H1 (cell line): Measurements from ENCODE around the gene HOXB6. TPM values are rescaled to one million over a fixed set of nuclear protein-coding genes. Genes with fewer than 3 reads are reported as not detected.

ENCODE experiments used
- CTCF ChIA-PET: fragments of 300-600 bp; sonication (Branson Sonifier 250); formaldehyde crosslinking; loops from one replicate; lab custom pipeline; 2021; ENCODE audit not compliant: partially characterized antibody; lab: Charles Lee
- POLR2A ChIA-PET: fragments of 300-600 bp; sonication (Branson Sonifier 250); formaldehyde crosslinking; loops from one replicate; lab custom pipeline; 2021; ENCODE audit warnings: inconsistent platforms; ENCODE audit not compliant: partially characterized antibody; lab: Charles Lee
- DNase-seq, 2 experiments: peaks; one replicate each; pipeline versions ENCODE4 v3.0.0 to v3.0.0-alpha.2; 2010 to 2022; ENCODE audit warnings: low spot score in 2 of 2, low read depth in 1 of 2, mixed read lengths in 1 of 2
- FAIRE-seq: peaks from 2 replicates; lab custom pipeline; 2011; peaks lifted over from hg19 to GRCh38; lab: Jason Lieb, UNC
- H2AFZ ChIP-seq: 2 replicates; pipeline ENCODE4 v1.8.1; 2012; ENCODE audit warnings: low read length, inconsistent platforms
- H2AK5ac ChIP-seq: 2 replicates; pipeline ENCODE4 v1.6.1; 2013; ENCODE audit warnings: low read depth, low read length
- H2BK120ac ChIP-seq: replicated peaks from 2 replicates; pipeline ENCODE3; 2013; ENCODE audit warnings: low read depth, low read length, inconsistent platforms
- H2BK12ac ChIP-seq: 2 replicates; pipeline ENCODE4 v1.6.1; 2013; ENCODE audit warnings: low read depth, low read length
- H2BK15ac ChIP-seq: 2 replicates; pipeline ENCODE4 v1.6.1; 2013; ENCODE audit warnings: low read length
- H2BK20ac ChIP-seq: 2 replicates; pipeline ENCODE4 v1.6.1; 2013; ENCODE audit warnings: low read length
- H2BK5ac ChIP-seq: 2 replicates; pipeline ENCODE4 v1.6.1; 2013; ENCODE audit warnings: low read depth, low read length
- H3K14ac ChIP-seq: 2 replicates; pipeline ENCODE4 v1.6.1; 2013; ENCODE audit warnings: inconsistent platforms; ENCODE audit not compliant: insufficient read length
- H3K18ac ChIP-seq: 2 replicates; pipeline ENCODE4 v1.6.1; 2013; ENCODE audit warnings: low read length; ENCODE audit errors: extremely low read depth
- H3K23ac ChIP-seq: 2 replicates; pipeline ENCODE4 v1.6.1; 2013; ENCODE audit warnings: inconsistent platforms; ENCODE audit not compliant: insufficient read length
- H3K23me2 ChIP-seq: 2 replicates; pipeline ENCODE4 v1.6.1; 2013; ENCODE audit warnings: low read depth, low read length
- H3K27ac ChIP-seq: 2 replicates; pipeline ENCODE4 v1.6.1; 2011; ENCODE audit warnings: low read depth, low read length, inconsistent platforms
- H3K27me3 ChIP-seq, 4 experiments: replicated peaks in 1 of 4; 1 replicate in 1 of 4; 2 replicates in 3 of 4; pipeline versions ENCODE4 v1.6.1 to v1.8.1; 2011 to 2013; ENCODE audit warnings: low read length in 3 of 4, mild to moderate bottlenecking in 3 of 4, inconsistent platforms in 2 of 4, mixed read lengths in 2 of 4, moderate library complexity in 1 of 4; ENCODE audit not compliant: control insufficient read depth in 3 of 4, insufficient read depth in 3 of 4; ENCODE audit errors: extremely low read depth in 1 of 4
- H3K36me3 ChIP-seq, 4 experiments: 2 replicates each; pipeline versions ENCODE4 v1.6.1 to v1.8.1; 2011 to 2013; ENCODE audit warnings: mild to moderate bottlenecking in 4 of 4, low read length in 3 of 4, moderate library complexity in 2 of 4, control low read depth in 1 of 4, inconsistent platforms in 1 of 4; ENCODE audit not compliant: insufficient read depth in 4 of 4, control insufficient read depth in 2 of 4
- H3K4ac ChIP-seq: replicated peaks from 2 replicates; pipeline ENCODE3; 2013; ENCODE audit warnings: low read length, low read depth, mixed read lengths, inconsistent platforms; ENCODE audit not compliant: insufficient read length
- H3K4me1 ChIP-seq, 4 experiments: replicated peaks in 1 of 4; 1 replicate in 1 of 4; 2 replicates in 3 of 4; pipeline versions ENCODE4 v1.6.1 to v1.8.1; 2011 to 2013; ENCODE audit warnings: low read length in 3 of 4, inconsistent platforms in 2 of 4, mixed read lengths in 1 of 4; ENCODE audit not compliant: insufficient read depth in 4 of 4, control insufficient read depth in 3 of 4
- H3K4me2 ChIP-seq, 2 experiments: 2 replicates each; pipeline versions ENCODE4 v1.6.1 to v1.8.1; 2011 to 2013; ENCODE audit warnings: low read depth in 2 of 2, low read length in 2 of 2, control low read depth in 1 of 2, inconsistent platforms in 1 of 2, mild to moderate bottlenecking in 1 of 2; ENCODE audit not compliant: insufficient read depth in 1 of 2
- H3K4me3 ChIP-seq, 4 experiments: fragments of 200-600, 300-600 bp in 1 of 4; sonication (generic), shearing (Covaris generic), sonication (Bioruptor Twin) in 1 of 4; 2 replicates each; pipeline versions ENCODE4 v1.5.1 to v1.8.1; 2011 to 2016; ENCODE audit warnings: low read length in 4 of 4, low read depth in 3 of 4, control low read depth in 2 of 4, inconsistent platforms in 2 of 4, mild to moderate bottlenecking in 2 of 4, mixed read lengths in 1 of 4, moderate library complexity in 1 of 4; ENCODE audit not compliant: insufficient read depth in 2 of 4; ENCODE audit errors: extremely low read depth in 1 of 4
- H3K56ac ChIP-seq: replicated peaks from 2 replicates; pipeline ENCODE3; 2013; ENCODE audit warnings: low read depth, mild to moderate bottlenecking, mixed read lengths, low read length, inconsistent platforms; ENCODE audit not compliant: insufficient read length
- H3K79me1 ChIP-seq: 2 replicates; pipeline ENCODE4 v1.6.1; 2013; ENCODE audit warnings: low read depth, low read length, control low read depth
- H3K79me2 ChIP-seq, 2 experiments: 2 replicates each; pipeline versions ENCODE4 v1.6.1 to v1.8.1; 2012 to 2013; ENCODE audit warnings: low read length in 2 of 2, mild to moderate bottlenecking in 2 of 2, inconsistent platforms in 1 of 2; ENCODE audit not compliant: insufficient read depth in 2 of 2, control insufficient read depth in 1 of 2
- H3K9ac ChIP-seq, 4 experiments: replicated peaks in 1 of 4; 1 replicate in 1 of 4; 2 replicates in 3 of 4; pipeline versions ENCODE4 v1.6.1 to v1.8.1; 2011 to 2013; ENCODE audit warnings: low read depth in 3 of 4, low read length in 3 of 4, control low read depth in 2 of 4, mild to moderate bottlenecking in 2 of 4, moderate library complexity in 2 of 4, inconsistent platforms in 1 of 4; ENCODE audit errors: extremely low read depth in 1 of 4
- H3K9me3 ChIP-seq, 2 experiments: 2 replicates each; pipeline versions ENCODE4 v1.6.1 to v1.8.1; 2012 to 2013; ENCODE audit warnings: mild to moderate bottlenecking in 2 of 2, moderate library complexity in 2 of 2, control low read depth in 1 of 2, inconsistent platforms in 1 of 2, low read depth in 1 of 2, low read length in 1 of 2, mixed read lengths in 1 of 2; ENCODE audit not compliant: insufficient read depth in 2 of 2
- H4K20me1 ChIP-seq, 2 experiments: replicated peaks in 1 of 2; 2 replicates each; pipeline versions ENCODE3 to v1.8.1; 2011 to 2013; ENCODE audit warnings: inconsistent platforms in 2 of 2, low read length in 2 of 2, mild to moderate bottlenecking in 1 of 2; ENCODE audit not compliant: insufficient read depth in 2 of 2, control insufficient read depth in 1 of 2
- H4K5ac ChIP-seq: 2 replicates; pipeline ENCODE4 v1.6.1; 2013; ENCODE audit warnings: low read length, low read depth, mixed read lengths, inconsistent platforms; ENCODE audit not compliant: insufficient read length
- H4K8ac ChIP-seq: 2 replicates; pipeline ENCODE4 v1.8.0; 2013; ENCODE audit warnings: mild to moderate bottlenecking, moderate library complexity, low read length, inconsistent platforms; ENCODE audit not compliant: insufficient read depth; ENCODE audit errors: extremely low read depth
- H4K91ac ChIP-seq: replicated peaks from 2 replicates; pipeline ENCODE3; 2013; ENCODE audit warnings: low read length, mixed read lengths, inconsistent platforms; ENCODE audit not compliant: insufficient read length
- CTBP2 ChIP-seq: IDR thresholded peaks from 2 replicates; pipeline ENCODE4 v1.7.0; 2011; ENCODE audit warnings: borderline replicate concordance, mild to moderate bottlenecking, moderate library complexity, mixed read lengths, low read length; ENCODE audit not compliant: insufficient read depth, insufficient read length
- EP300 ChIP-seq, 2 experiments: IDR thresholded peaks; 1 replicate in 1 of 2; 2 replicates in 1 of 2; pipeline ENCODE4 v1.6.1; 2011 to 2012; ENCODE audit warnings: low read depth in 2 of 2, low read length in 2 of 2, mild to moderate bottlenecking in 2 of 2, borderline replicate concordance in 1 of 2, inconsistent platforms in 1 of 2, moderate library complexity in 1 of 2
- KDM1A ChIP-seq: fragments of 200-600, 300-600 bp; sonication (generic); IDR thresholded peaks from 2 replicates; pipeline ENCODE4 v1.7.1; 2016; ENCODE audit warnings: mild to moderate bottlenecking, low read length, borderline replicate concordance
- RNF2 ChIP-seq: fragments of 200-900, 300-1000 bp; sonication (generic); IDR thresholded peaks from 2 replicates; pipeline ENCODE4 v1.7.1; 2016; ENCODE audit warnings: borderline replicate concordance, low read depth, mild to moderate bottlenecking, antibody characterized with exemption, low read length; ENCODE audit not compliant: poor library complexity, severe bottlenecking; ENCODE audit errors: missing control alignments
- SAP30 ChIP-seq: fragments of 300-600 bp; sonication (generic); IDR thresholded peaks from 2 replicates; pipeline ENCODE4 v1.7.1; 2012; ENCODE audit warnings: low read length, moderate library complexity, mild to moderate bottlenecking, inconsistent platforms; ENCODE audit not compliant: insufficient read depth, insufficient replicate concordance
- SIX5 ChIP-seq: IDR thresholded peaks from 2 replicates; pipeline ENCODE4 v1.6.1; 2011; ENCODE audit warnings: mild to moderate bottlenecking, low read depth, low read length
- SUZ12 ChIP-seq: fragments of 200-600 bp; sonication (generic); IDR thresholded peaks from 2 replicates; pipeline ENCODE4 v1.6.1; 2012; ENCODE audit warnings: mild to moderate bottlenecking, inconsistent platforms, low read length, moderate library complexity, mixed read lengths
- TAF7 ChIP-seq: optimal IDR thresholded peaks from 2 replicates; pipeline ENCODE3; 2011; ENCODE audit warnings: low read depth, mild to moderate bottlenecking, inconsistent platforms, low read length, moderate library complexity, borderline replicate concordance
- TCF12 ChIP-seq: IDR thresholded peaks from 2 replicates; pipeline ENCODE4 v1.6.1; 2011; ENCODE audit warnings: low read depth, mild to moderate bottlenecking, low read length
- WGBS, 2 experiments: shearing (Covaris generic) in 1 of 2; methylation state at CpG; one replicate each; pipeline versions ENCODE4 v1.1.6 to v1.1.7; 2013 to 2015; ENCODE audit warnings: low lambda C conversion rate in 2 of 2, mixed read lengths in 2 of 2, inconsistent platforms in 1 of 2, low coverage in 1 of 2, missing lambda C conversion rate in 1 of 2; ENCODE audit not compliant: insufficient replicate concordance in 2 of 2, insufficient coverage in 1 of 2, insufficient read length in 1 of 2; ENCODE audit errors: extremely low coverage in 1 of 2, missing lambda C conversion rate in 1 of 2; 5-methylcytosine and 5-hydroxymethylcytosine counted together
- polyA plus RNA-seq, 7 experiments: library from polyadenylated mRNA; depleted of rRNA in 3 of 7; stranded (reverse) in 5 of 7; unstranded in 2 of 7; fragments of >200 nt in 5 of 7; fragments of 200-250 nt in 2 of 7; gene quantifications; 1 replicate in 5 of 7; 2 replicates in 1 of 7; 4 replicates in 1 of 7; pipeline versions ENCODE4 v1.2.1 to v1.2.3, GENCODE V29; 2011 to 2013; ENCODE audit warnings: missing spikeins in 2 of 7, mixed read lengths in 2 of 7
- total RNA-seq: library from RNA; stranded (reverse); fragmentation: NEBNext Ultra II Directional; extraction: Animal tissue kit (Norgen Biotek cat#: 25700); gene quantifications from 2 replicates; pipeline ENCODE4 v1.2.1, GENCODE V29; 2021

HOXB6 gene
- total and polyA plus RNA-seq, 2 of the 8 experiments (the other 6 are each of a cell fraction or from before 2014, with no cell fraction given): not detected

- DNase-seq (no peak), FAIRE-seq (no peak)
- Histone ChIP-seq H3K27me3 (peaks cover 98 to 100% (median 100%) of the 10 kb centered on the region in 4 experiments), H3K56ac (no peak within 1 kb of the TSS), H2BK15ac (0 out of 2 replicates have a peak within 1 kb of the TSS, but pooled peaks have one; percentile 61), H3K9me3 (no peaks in the 10 kb centered on the region), H3K4ac (no peak within 1 kb of the TSS), H3K36me3 (peaks cover 0 to 13% (median 0%) of the 10 kb centered on the region in 4 experiments; a peak in 1 of 8 replicates), H3K4me3 (peak within 1 kb of the TSS in 3 of 4 experiments; percentile 12 to 52 (median 19); a peak in 6 of 8 replicates), H2AK5ac (no peak within 1 kb of the TSS), H3K18ac (peak within 1 kb of the TSS; percentile 32; the same call in 1 of the 2 replicates), H4K8ac (peak within 1 kb of the TSS; percentile 41; the same call in 1 of the 2 replicates), H2BK120ac (no peak within 1 kb of the TSS), H4K5ac (no peak within 1 kb of the TSS), H3K79me1 (no peaks in the 10 kb centered on the region), H3K79me2 (no peaks in the 10 kb centered on the region), H3K4me2 (peak within 1 kb of the TSS; percentile 55 to 61), H3K4me1 (peaks cover 0 to 11% (median 5%) of the 10 kb centered on the region in 4 experiments; a peak in 5 of 7 replicates), H4K20me1 (peaks cover 38 to 48% of the 10 kb centered on the region in 2 experiments), H2BK5ac (no peak within 1 kb of the TSS), H2AFZ (no peak within 1 kb of the TSS), H3K27ac (no peak within 1 kb of the TSS), H2BK20ac (no peak within 1 kb of the TSS), H2BK12ac (0 out of 2 replicates have a peak within 1 kb of the TSS, but pooled peaks have one; percentile 60), H3K9ac (no peak within 1 kb of the TSS), H3K14ac (no peak within 1 kb of the TSS), H4K91ac (no peak within 1 kb of the TSS), H3K23me2 (no peaks in the 10 kb centered on the region; the same call in 1 of the 2 replicates), H3K23ac (no peak within 1 kb of the TSS)
- ChIA-PET POLR2A (interaction anchor here (1.3 to 1.6 kb wide), 2 partner anchors 9 to 20 kb away, joined by 3 to 4 read pairs; no protein-coding TSS in a partner anchor), CTCF (interaction anchor here (0.7 to 4.6 kb wide), 12 partner anchors 10 to 110 kb away, joined by 3 to 30 read pairs (median 4); partner anchors contain the start of genes HOXB5 and HOXB8)
- WGBS, 2 experiments: 8% methylated on average over 18 of the region's 50 CpGs; no CpG with 5 or more reads in 1 of the 2 experiments
- TF ChIP-seq CTBP2 (no peak), RNF2 (peak; percentile 97), EP300 (IDR thresholded peaks at IDR 0.05; ENCODE audit: borderline replicate concordance in 1 of 2, low read depth in 2 of 2, low read length in 2 of 2) (no peak), TCF12 (no peak), TAF7 (no peak), KDM1A (no peak), SUZ12 (no peak; the same call in 1 of the 2 replicates), SAP30 (no peak), SIX5 (no peak)
Observed at GRCh38 chr17:48626245-48627117, 21.7 kb upstream of the HOXB6 start, which contains the start of gene HOXB9. HOXB9 (minus strand) TSS chr17:48626358; CDS start chr17:48626269, 89 bp downstream.
